Skin of body (tissue), 2 donors: ENCODE measurements around the gene H3-3A. TPM values are rescaled to one million over a fixed set of nuclear protein-coding genes. Genes with fewer than 3 reads are reported as not detected.

Experiments
- DNase-seq: peaks from one replicate; lab custom pipeline; 2025; lab: John Stamatoyannopoulos, UW
- total RNA-seq: library from RNA; depleted of rRNA; stranded (reverse); fragments of >200 nt; gene quantifications from one replicate; pipeline ENCODE4 v1.2.3, GENCODE V29; 2014

H3-3A gene
- total RNA-seq, 1 donor from 2014 or later, result 452 TPM

- no peak for DNase-seq
Measured at GRCh38 chr1:226052061-226052460, 10.5 kb upstream of the H3-3A start.

- no peak for DNase-seq
Measured at GRCh38 chr1:226054519-226055327, 7.8 kb upstream of the H3-3A start.

GRCh38 chr1:226059709-226060108 lies 2.8 kb upstream of the H3-3A start:
- no peak for DNase-seq

GRCh38 chr1:226060427-226060826 lies 2.1 kb upstream of the H3-3A start:
- no peak for DNase-seq

- peak; percentile 78 for DNase-seq
Measured at GRCh38 chr1:226061068-226061840, 1.3 kb upstream of the H3-3A start.

- peak; percentile 68 for DNase-seq
Measured at GRCh38 chr1:226061841-226062557, 517 bp upstream of the H3-3A start.

GRCh38 chr1:226063224-226063976 lies 884 bp downstream of the H3-3A start:
- peak; percentile 71 for DNase-seq

GRCh38 chr1:226063977-226064815 lies 1.7 kb downstream of the H3-3A start:
- DNase-seq, result peak; percentile 48

- peak; percentile 47 for DNase-seq
Measured at GRCh38 chr1:226064816-226065248, 2.3 kb downstream of the H3-3A start.

GRCh38 chr1:226066415-226067078 lies 4.0 kb downstream of the H3-3A start:
- no peak for DNase-seq

GRCh38 chr1:226069811-226070489 lies 7.4 kb downstream of the H3-3A start:
- DNase-seq, result no peak

- DNase-seq, result no peak
Measured at GRCh38 chr1:226072347-226072746, 9.8 kb downstream of the H3-3A start.

- no peak for DNase-seq
Measured at GRCh38 chr1:226073184-226073950, 10.9 kb downstream of the H3-3A start.

GRCh38 chr1:226074046-226074445 lies 11.5 kb downstream of the H3-3A start:
- DNase-seq, result no peak

- DNase-seq, result no peak
Measured at GRCh38 chr1:226076378-226076777, 13.9 kb downstream of the H3-3A start.

- no peak for DNase-seq
Measured at GRCh38 chr1:226078374-226078773, 15.9 kb downstream of the H3-3A start.

GRCh38 chr1:226082587-226082917 lies 20.0 kb downstream of the H3-3A start:
- no peak for DNase-seq

GRCh38 chr1:226082959-226083301 lies 20.4 kb downstream of the H3-3A start:
- DNase-seq, result no peak
